Activated naive CD4-positive, alpha-beta T cell treated with anti-CD3 and anti-CD28 coated beads, Interleukin-2, amount 50 U/mL, for 72 hours (primary cell): ENCODE results near the gene IPO5. TPM values are rescaled to one million over a fixed set of nuclear protein-coding genes. Genes with fewer than 3 reads are reported as not detected.

Source experiments
- ATAC-seq, 2 donors: fragments of 150-1000 bp; cut with Tn5 transposase; 2 replicates each; pipeline ENCODE4 v1.10.0; 2021; ENCODE audit warnings: mild to moderate bottlenecking in 2 of 2, moderate library complexity in 2 of 2
- DNase-seq, 2 donors: peaks; one replicate each; pipeline ENCODE4 v3.0.0; 2021 to 2022; ENCODE audit warnings: low spot score in 2 of 2
- H3K27ac Mint-ChIP-seq, 2 donors: one replicate each; pipeline ENCODE4 v1.8.0; 2022; ENCODE audit warnings: mild to moderate bottlenecking in 2 of 2, mixed read lengths in 2 of 2
- H3K36me3 Mint-ChIP-seq, 2 donors: one replicate each; pipeline ENCODE4 v1.8.0; 2022; ENCODE audit warnings: mixed read lengths in 2 of 2
- H3K9me3 Mint-ChIP-seq, 2 donors: one replicate each; pipeline ENCODE4 v1.8.0; 2022; ENCODE audit warnings: mixed read lengths in 2 of 2
- total RNA-seq, 2 donors: library from RNA; stranded (reverse); gene quantifications; one replicate each; pipeline ENCODE4 v1.2.3, GENCODE V29; 2022

Gene IPO5
- 100 to 1,000 TPM; 228 to 256 TPM for total RNA-seq

DNA sequence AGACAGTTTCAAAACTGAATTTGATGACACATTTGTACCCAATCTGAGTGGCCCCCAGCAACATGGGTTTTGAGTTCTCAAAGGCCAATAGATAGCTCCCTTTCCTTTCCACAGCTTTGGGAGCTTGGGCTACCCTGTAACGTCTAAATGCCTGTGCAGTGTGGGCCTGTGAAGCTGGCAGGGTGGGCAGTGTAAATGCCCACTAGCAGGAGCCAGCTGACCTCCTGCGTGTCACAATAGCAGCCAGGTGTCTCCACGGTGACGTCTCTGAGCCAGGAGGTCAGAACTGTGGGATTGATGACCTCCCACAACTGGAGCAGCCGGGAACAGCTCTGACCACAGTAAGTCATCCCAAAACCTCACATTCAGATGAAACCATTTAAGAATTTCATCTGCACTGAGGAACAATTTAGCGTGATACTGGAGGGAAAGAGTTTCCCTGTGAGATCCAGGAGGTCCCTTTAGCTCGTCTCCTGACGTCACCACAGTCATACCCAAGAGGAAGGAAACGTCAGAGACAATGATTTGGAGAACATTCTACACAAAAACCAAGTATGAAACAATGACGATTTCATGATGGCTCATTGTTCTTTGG lies at the start of gene IPO5:
TSS of gene IPO5 (plus strand) at position 300 of the 595 bp plus-strand sequence. CDS start 23,022 bp downstream, outside the sequence.
- peaks cover 6% of the 10 kb centered on the region in 2 donors for H3K36me3 Mint-ChIP-seq

DNA sequence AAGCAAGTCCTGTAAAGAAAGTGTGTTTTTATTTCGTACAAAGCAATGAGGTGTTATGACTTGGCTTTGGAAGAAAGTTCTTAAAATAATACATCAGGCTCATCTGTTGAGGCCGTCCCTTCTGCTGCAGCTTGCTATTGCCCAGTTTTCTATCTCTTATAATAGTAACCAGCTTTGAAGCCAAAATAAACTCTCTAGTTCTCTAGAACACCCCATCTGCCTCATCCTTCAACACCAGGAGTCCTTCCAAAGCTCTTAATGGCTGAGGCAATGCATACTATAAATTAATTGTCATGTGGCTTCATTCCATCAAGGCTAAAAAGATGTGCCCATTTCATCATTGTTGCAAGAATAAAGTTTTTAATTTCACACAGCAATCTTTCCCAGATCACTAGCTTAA lies 49.4 kb upstream of the IPO5 start:
- Mint-ChIP-seq H3K9me3 (no peaks in the 10 kb centered on the region), H3K36me3 (no peaks in the 10 kb centered on the region), H3K27ac (no peak overlapping the region)
- ATAC-seq (no peak), DNase-seq (no peak)

More for the DNA sequence above, at the start of gene IPO5:
- Mint-ChIP-seq H3K27ac (peak within 1 kb of the TSS in 1 of 2 donors; percentile 21), H3K9me3 (peaks cover 4 to 5% of the 10 kb centered on the region in 2 donors)
- DNase-seq = no peak
- no peak for ATAC-seq

DNA sequence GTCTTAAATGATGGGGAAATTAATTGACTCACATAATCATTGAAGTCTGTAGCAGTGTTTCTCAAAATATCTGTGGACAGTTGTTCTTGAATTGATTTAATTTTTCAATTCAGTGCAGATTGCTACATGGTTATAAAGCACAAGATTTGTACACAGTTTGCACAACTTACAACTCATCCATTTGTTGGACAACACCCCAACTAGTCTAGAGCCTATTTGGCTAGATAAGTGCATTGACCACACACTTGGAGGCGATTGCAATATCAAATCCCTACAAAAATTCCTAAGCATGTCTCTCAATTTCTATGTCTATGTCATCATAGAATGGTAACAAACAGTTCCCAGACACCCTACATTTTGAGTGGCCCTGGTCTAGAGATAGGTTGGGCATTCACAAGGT lies 48.0 kb upstream of the IPO5 start:
- Mint-ChIP-seq H3K27ac (no peak overlapping the region), H3K36me3 (no peaks in the 10 kb centered on the region), H3K9me3 (no peaks in the 10 kb centered on the region)
- no peak for DNase-seq
- no peak for ATAC-seq

DNA sequence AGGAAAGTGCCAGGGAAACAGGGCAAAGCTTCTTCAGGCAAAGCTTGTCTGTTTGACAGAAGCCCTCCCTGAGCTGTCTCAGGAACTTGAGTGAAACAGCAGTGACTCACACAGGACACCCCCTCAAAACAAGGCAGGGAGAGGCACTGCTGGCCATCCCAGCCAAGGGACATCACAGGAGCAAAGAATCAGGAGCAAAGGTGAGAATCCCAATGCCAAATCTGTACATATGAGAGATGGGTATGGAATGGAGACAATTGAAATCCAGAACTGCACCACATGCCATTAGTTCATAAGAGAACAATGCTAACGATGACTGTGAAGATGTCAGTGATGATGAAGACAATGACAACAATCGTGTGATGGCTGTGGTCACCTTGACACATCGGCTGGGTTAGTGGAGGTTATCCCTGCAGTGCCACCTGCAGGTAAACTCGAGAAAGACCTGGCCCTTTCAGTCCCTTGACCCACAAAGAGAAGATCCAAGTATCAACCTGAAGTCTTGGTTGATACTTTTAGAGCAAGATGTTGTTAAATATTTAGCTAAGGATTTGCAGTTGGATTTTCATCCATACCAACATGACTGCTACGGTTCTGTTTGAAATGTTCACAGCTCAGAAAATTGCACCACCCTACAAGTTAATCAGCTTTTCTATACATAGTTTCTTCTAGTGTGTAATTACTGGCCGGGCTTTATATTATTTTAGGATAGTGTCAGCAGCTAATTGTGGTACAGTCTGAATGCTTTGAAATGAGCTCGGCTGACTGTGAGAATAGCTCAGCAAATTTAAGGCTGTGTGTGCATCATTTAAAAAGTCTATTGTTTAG lies 42.0 kb upstream of the IPO5 start:
- no peak overlapping the region for H3K27ac Mint-ChIP-seq
- peak; percentile 51 to 55 for ATAC-seq
- peak in 1 of 2 donors; percentile 5 for DNase-seq
- peaks cover 0 to 11% of the 10 kb centered on the region in 2 donors for H3K36me3 Mint-ChIP-seq
- peaks cover 14 to 17% of the 10 kb centered on the region in 2 donors for H3K9me3 Mint-ChIP-seq

DNA sequence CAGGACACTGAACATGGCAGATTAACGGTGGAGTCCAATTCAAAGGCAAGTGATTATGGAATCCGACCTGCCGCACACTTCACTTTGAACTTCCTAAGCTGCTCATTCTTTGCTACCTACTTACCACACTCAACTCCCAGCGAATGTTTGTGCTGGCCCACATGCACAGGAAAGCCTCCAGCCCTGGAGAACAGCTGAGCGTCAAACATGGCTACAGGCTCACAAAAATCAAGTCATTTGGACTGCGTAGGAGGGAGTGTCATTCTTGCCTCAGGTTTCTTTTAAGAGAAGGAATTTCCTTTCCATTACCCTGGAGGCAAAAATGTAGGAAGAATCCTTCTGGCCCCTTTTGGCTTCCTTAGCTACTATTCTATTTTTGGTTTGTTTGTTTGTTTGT lies 41.3 kb upstream of the IPO5 start:
- ATAC-seq (no peak), DNase-seq (no peak)
- Mint-ChIP-seq H3K9me3 (peaks cover 14 to 17% of the 10 kb centered on the region in 2 donors), H3K36me3 (peaks cover 0 to 11% of the 10 kb centered on the region in 2 donors), H3K27ac (no peak overlapping the region)

DNA sequence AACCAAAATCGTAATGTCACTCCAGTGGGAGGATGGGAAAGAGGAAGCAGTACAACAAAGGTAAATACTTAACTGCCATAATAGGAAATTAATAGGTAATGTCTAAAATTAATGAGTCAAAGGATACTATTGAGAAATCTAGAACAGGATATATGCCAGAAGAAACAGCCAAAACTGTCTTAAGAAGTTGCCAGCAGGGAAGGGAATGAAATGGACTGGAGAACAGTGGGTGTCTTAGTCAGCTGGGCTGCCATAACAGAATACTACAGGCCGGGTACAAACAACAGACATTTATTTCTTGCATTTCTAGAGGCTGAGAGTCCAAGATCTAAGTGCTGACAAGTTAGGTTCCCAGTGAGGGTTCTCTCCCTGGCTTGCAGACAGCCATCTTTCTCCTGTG lies 40.3 kb upstream of the IPO5 start:
- no peak for ATAC-seq
- DNase-seq = no peak
- H3K9me3 Mint-ChIP-seq = peaks cover 14 to 17% of the 10 kb centered on the region in 2 donors
- peaks cover 0 to 11% of the 10 kb centered on the region in 2 donors for H3K36me3 Mint-ChIP-seq
- no peak overlapping the region for H3K27ac Mint-ChIP-seq

DNA sequence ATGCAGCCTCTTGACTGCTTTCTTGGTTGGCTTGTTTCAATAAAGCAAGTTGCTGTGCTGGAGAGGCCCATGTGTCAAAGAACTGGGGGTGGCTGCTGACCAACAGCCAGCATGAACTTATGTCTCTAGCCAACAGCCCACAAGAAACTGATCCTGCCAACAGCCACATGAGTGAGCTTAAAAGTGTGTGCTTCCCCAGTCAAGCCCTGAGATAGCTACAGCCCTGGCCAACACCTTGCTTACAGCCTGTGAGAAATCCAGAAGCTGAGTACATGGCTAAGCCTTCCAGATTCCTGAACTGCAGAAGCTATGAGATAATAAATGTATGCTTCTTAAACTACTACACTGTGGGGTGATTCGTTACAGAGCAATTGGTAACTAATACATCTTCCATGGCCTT lies 38.9 kb upstream of the IPO5 start:
- DNase-seq = no peak
- H3K27ac Mint-ChIP-seq = no peak overlapping the region
- no peak for ATAC-seq
- peaks cover 14 to 17% of the 10 kb centered on the region in 2 donors for H3K9me3 Mint-ChIP-seq
- peaks cover 0 to 11% of the 10 kb centered on the region in 2 donors for H3K36me3 Mint-ChIP-seq

DNA sequence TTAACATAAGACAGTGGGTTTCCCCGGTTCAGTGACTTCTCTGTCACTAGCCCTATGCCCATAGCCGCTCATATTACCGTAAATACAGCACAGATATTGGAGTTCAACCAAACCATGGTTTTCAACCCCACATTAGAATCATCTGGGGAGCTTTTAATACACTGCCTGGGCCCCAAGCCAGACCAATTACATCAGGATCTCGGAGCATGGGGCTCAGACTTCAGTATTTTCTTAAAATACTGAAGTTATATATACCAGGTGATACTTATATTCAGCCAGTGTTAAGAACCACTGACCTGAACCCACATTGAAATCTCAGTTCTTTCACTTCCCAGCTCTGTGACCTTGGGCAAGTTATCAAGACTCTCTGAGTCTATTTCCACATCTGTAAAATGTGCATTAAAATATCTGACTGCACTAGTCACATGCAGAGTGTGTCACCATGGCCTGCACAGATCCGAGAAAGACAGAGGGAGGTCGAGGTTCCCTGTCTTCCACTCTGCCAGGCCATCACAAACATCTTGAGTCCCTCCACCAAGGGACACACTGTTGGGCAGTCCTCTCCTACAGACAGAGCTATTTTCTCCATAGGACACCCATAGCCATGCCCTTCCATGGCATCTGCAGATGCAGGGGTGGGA lies 32.2 kb upstream of the IPO5 start:
- ATAC-seq (no peak), DNase-seq (no peak)
- H3K9me3 Mint-ChIP-seq = peaks cover 2% of the 10 kb centered on the region in 2 donors
- H3K36me3 Mint-ChIP-seq = no peaks in the 10 kb centered on the region
- H3K27ac Mint-ChIP-seq = no peak overlapping the region

DNA sequence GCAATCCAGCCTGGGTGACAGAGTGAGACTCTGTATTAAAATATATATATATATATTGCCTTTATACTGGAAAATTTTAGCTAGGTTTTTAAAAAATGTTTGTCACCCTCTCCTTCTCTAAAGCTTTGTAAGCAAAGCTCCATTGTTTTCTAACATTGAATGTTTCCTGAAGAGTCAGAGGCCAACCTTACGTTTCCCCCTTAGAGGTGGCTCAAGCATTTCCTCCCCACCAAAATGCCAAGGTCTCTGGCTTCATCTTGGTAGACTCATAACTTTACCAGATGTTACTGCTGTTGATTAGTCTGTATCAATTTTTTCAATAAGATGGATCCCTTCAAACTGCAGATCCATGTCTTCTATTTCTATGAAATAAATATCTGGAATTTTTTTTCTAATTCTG lies 25.2 kb upstream of the IPO5 start:
- H3K9me3 Mint-ChIP-seq = no peaks in the 10 kb centered on the region
- DNase-seq = no peak
- H3K27ac Mint-ChIP-seq = no peak overlapping the region
- H3K36me3 Mint-ChIP-seq = no peaks in the 10 kb centered on the region
- no peak for ATAC-seq

DNA sequence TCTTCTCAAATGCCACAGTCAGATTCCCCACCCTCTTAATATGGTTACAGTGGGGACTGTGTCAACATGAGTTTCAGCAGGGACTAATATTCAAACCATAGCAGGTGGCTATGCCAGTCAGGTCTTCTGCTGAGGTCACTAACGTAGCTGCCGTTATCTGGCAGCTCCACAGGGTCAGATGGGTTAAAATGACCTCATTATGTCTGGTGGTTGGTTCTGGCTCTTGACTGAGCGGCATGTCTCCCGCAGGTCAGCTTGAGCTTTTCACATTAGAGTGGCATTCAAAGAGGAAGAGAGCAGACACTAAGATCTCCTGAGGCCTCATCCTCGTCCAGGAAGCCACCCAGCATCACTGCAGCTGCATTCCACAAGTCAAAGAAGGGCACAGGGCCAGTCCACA lies 21.4 kb upstream of the IPO5 start:
- DNase-seq (no peak), ATAC-seq (no peak)
- H3K27ac Mint-ChIP-seq = no peak overlapping the region
- no peaks in the 10 kb centered on the region for H3K36me3 Mint-ChIP-seq
- H3K9me3 Mint-ChIP-seq = no peaks in the 10 kb centered on the region

DNA sequence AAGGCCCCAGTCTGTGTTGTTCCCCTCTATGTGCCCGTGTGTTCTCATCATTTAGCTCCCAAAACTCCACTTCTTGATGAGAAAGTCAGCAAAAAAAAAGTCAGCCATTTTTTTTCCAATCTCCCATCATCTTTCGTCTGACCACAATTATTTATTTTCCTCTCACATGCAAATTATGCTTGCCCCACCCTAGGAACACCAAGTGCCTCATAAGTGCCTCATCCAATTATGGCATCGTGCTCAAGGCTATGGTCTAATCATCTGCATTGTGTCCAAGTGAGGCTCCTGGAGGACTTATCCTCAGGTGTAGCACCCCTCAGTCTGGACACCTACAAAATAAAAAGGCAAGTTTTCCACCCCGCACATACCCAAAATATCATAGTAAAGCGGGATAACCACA lies 20.8 kb upstream of the IPO5 start:
- ATAC-seq (no peak), DNase-seq (no peak)
- no peak overlapping the region for H3K27ac Mint-ChIP-seq
- H3K36me3 Mint-ChIP-seq = no peaks in the 10 kb centered on the region
- H3K9me3 Mint-ChIP-seq = no peaks in the 10 kb centered on the region

DNA sequence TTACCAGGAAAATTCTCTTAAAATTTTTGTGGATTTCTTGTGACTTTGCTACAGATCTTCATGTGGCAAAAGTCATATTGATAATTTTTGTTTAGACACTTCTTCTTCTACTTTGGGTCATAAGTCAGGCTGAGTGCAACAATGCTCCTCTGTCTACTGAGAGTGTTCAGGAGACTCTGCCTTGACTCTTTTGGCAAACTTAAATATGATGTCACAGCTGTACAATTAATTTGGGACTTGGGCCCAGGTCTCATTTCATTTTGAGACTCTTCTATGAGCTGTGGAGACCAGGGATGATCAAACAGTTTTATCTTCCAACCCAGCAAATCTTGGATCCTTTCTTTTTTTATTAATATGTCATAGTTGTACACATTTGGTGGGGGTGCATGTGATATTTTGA lies 19.7 kb upstream of the IPO5 start:
- ATAC-seq (no peak), DNase-seq (no peak)
- no peak overlapping the region for H3K27ac Mint-ChIP-seq
- no peaks in the 10 kb centered on the region for H3K9me3 Mint-ChIP-seq
- no peaks in the 10 kb centered on the region for H3K36me3 Mint-ChIP-seq

DNA sequence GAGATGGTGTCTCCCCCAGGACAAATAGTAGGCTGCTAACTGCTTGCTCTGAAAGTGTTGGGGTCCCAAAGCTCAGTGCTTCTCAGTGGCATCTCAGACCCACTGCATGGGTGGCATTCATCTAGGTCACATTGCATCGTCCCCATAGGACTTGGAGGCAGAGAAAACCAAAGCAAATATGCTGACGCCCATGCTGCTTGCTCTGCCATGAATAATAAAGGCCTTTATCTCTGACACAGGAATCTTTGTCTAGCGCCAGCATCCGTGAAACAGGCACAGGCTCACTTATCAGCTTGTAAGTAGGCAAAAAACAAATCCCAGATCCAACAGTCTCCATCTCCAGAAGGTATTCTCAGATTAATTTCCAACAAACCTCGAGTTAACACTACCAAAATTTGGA lies 18.9 kb upstream of the IPO5 start:
- Mint-ChIP-seq H3K27ac (no peak overlapping the region), H3K9me3 (no peaks in the 10 kb centered on the region), H3K36me3 (no peaks in the 10 kb centered on the region)
- ATAC-seq = no peak
- no peak for DNase-seq

DNA sequence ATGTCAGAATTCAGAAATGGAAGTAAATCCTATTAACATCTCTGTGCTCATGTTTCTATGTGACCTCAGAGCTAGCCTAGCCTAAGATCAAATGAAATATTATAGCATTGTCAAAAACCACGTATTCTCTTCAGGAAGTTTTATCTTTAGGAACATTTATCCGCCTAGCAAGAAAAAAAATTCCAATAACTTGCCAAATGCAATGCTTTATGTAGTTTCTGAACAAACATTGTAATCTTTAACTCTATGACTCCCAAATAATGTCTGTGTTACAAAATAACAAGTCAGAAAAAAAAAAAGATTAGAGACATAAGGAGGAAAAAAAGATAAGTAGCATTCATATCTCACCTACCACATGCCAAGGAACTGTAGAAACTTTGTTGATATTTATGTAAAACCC lies 18.4 kb upstream of the IPO5 start:
- Mint-ChIP-seq H3K27ac (no peak overlapping the region), H3K9me3 (no peaks in the 10 kb centered on the region), H3K36me3 (no peaks in the 10 kb centered on the region)
- ATAC-seq (no peak), DNase-seq (no peak)

DNA sequence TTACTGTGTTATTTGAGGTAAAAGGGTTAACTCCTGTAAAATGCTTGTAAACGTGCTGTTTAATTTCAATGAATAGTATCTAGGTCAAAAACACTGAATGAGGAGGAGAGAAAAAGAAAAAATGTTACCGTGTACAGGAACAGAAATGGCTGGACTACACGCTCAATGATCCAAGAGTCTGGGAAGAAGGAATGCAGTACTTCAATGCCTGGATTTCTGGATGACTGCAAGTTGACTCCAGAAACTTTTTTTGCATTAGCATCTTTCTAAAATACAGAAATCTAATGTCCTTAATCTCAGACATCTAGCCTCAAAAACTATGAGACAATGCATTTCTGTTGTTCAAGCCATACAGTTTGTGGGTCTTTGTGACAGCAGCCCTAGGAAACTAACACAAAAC lies 17.4 kb upstream of the IPO5 start:
- no peak for DNase-seq
- H3K36me3 Mint-ChIP-seq = no peaks in the 10 kb centered on the region
- no peaks in the 10 kb centered on the region for H3K9me3 Mint-ChIP-seq
- ATAC-seq = no peak
- H3K27ac Mint-ChIP-seq = no peak overlapping the region

DNA sequence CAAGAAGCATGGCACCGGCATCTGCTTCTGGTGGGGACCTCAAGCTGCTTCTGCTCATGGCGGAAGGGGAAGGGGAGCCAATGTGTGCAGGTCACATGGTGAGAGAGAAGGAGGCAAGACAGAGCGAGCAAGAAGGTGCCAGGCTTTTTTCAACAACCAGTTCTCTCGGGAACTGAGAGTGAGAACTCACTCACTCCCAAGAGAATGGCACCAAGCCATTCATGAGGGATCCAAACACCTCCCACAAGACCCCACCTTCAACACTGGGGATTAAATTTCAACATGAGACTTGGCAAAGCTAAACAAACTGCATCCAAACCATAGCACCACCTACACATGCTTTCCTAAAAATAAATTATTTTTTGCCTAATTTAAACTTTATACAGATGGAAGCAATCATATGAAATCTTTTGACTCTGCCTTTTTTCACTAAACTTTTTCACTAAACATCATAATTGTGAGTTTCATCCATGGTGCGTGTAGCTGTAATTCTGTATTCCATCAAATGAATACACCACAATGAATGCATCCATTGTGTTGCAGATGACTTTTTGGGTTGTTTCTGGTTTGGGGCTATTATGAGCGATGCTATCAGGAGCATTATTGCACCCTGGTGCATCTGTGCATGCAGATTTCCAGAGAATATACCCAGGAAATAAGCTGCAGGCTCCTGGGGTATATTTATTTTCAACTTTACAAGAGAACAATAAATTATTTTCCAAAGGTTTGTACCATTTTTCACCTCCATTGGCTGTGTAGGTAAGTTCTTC lies 14.6 kb upstream of the IPO5 start:
- Mint-ChIP-seq H3K9me3 (no peaks in the 10 kb centered on the region), H3K27ac (no peak overlapping the region), H3K36me3 (no peaks in the 10 kb centered on the region)
- ATAC-seq = no peak
- no peak for DNase-seq
